SJSA1 (cell line): Measurements from ENCODE around the gene ADK. TPM values are rescaled to one million over a fixed set of nuclear protein-coding genes. Genes with fewer than 3 reads are reported as not detected.

Source experiments
- DNase-seq, 2 experiments: peaks; one replicate each; pipeline ENCODE4 v3.0.0-alpha.2; 2015 to 2020; ENCODE audit warnings: low spot score in 2 of 2, low read depth in 1 of 2
- H3K27ac ChIP-seq: fragments of 250-450 bp; sonication (Bioruptor Pico); 2 replicates; pipeline ENCODE4 v1.5.1; 2020; ENCODE audit warnings: mild to moderate bottlenecking, moderate library complexity
- H3K27me3 ChIP-seq: fragments of 250-450 bp; sonication (Bioruptor Pico); replicated peaks from 2 replicates; pipeline ENCODE4 v1.5.1; 2020; ENCODE audit warnings: mild to moderate bottlenecking, moderate library complexity
- H3K36me3 ChIP-seq: fragments of 250-450 bp; sonication (Bioruptor Pico); 2 replicates; pipeline ENCODE4 v1.5.1; 2020; ENCODE audit warnings: mild to moderate bottlenecking
- H3K4me1 ChIP-seq: fragments of 250-450 bp; sonication (Bioruptor Pico); replicated peaks from 2 replicates; pipeline ENCODE4 v1.6.1; 2021; ENCODE audit warnings: mild to moderate bottlenecking
- H3K4me3 ChIP-seq: fragments of 250-450 bp; sonication (Bioruptor Pico); 2 replicates; pipeline ENCODE4 v1.5.1; 2020; ENCODE audit warnings: mild to moderate bottlenecking
- H3K9me3 ChIP-seq: fragments of 250-450 bp; sonication (Bioruptor Pico); replicated peaks from 2 replicates; pipeline ENCODE4 v1.5.1; 2020; ENCODE audit warnings: mild to moderate bottlenecking
- total RNA-seq: library from RNA; depleted of rRNA; stranded (reverse); fragments of >200 nt; shearing (Covaris generic); gene quantifications from 2 replicates; pipeline ENCODE4 v1.2.3, GENCODE V29; 2014

Gene ADK
- total RNA-seq, 1 experiment from 2014 or later = 63.0 TPM

DNA sequence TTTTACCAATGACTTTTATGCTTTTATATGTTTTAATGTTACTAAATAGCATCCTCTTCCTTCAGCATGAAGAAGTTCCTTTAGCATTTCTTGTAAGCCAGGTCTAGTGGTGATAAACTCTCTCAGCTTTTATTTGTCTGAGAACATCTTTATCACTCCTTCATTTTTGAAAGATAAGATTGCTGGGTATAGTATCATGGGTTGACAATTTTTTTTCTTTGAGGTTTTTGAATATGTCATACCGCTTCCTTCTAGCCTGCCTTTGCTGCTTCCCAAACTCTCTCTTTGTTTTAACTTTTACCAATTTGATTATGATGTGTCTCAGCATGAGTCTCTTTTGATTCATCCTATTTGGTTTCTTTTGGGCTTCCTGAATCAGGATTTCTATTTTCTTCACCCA is 567.2 kb downstream of the ADK start:
- Histone ChIP-seq H3K4me1 (no peaks in the 10 kb centered on the region), H3K9me3 (no peaks in the 10 kb centered on the region), H3K27me3 (no peaks in the 10 kb centered on the region), H3K4me3 (no peak overlapping the region), H3K36me3 (no peaks in the 10 kb centered on the region), H3K27ac (no peak overlapping the region)
- no peak for DNase-seq

- no peaks in the 10 kb centered on the region for H3K9me3 ChIP-seq
- no peaks in the 10 kb centered on the region for H3K36me3 ChIP-seq
- H3K4me1 ChIP-seq = no peaks in the 10 kb centered on the region
- no peak overlapping the region for H3K4me3 ChIP-seq
- 0 out of 2 replicates have a peak, but pooled peaks cover 3% of the 10 kb centered on the region for H3K27me3 ChIP-seq
- no peak for DNase-seq
- no peak overlapping the region for H3K27ac ChIP-seq
These were observed 577.2 kb downstream of the ADK start for GRCh38 chr10:74728225-74728624.

DNA sequence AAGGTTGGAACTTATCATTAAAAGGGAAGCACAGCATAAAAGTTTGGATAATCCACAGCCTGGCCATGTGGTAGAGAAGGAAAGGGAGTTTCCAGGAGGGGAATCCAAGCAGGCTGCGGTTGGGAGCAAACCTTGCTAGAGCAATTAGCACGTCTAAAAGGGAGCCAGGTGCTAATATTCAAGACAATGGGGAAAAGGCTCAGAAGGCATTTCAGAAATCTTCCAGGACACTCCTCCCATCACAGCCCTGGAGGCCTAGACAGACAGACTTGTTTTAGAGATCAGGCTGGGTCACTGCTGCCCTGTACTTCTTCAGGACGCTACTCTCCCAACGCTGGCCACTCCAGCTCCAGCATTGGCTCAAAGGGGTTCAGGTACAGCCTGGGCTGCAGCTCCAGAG is 579.2 kb downstream of the ADK start:
- Histone ChIP-seq H3K9me3 (no peaks in the 10 kb centered on the region), H3K27ac (no peak overlapping the region), H3K36me3 (no peaks in the 10 kb centered on the region), H3K4me3 (no peak overlapping the region), H3K27me3 (0 out of 2 replicates have a peak, but pooled peaks cover 3% of the 10 kb centered on the region), H3K4me1 (no peaks in the 10 kb centered on the region)
- no peak for DNase-seq

DNA sequence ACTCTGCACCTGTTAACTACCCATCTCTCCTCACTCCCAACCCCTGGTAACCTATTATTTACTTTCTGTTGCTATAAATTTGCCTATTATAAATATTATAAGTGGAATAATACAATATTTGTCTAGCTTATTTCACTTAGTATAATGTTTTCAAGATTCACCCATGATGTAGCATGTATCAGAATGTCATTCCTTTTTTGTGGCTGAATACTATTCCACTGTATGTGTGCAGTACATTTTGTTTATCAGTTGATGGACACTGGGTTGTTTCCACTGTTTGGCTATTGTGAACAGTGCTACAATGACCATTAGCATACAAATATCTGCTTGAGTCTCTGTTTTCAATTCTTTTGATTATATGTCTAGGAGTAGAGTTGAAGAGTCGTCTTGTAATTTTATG is 582.6 kb downstream of the ADK start:
- no peaks in the 10 kb centered on the region for H3K9me3 ChIP-seq

DNA sequence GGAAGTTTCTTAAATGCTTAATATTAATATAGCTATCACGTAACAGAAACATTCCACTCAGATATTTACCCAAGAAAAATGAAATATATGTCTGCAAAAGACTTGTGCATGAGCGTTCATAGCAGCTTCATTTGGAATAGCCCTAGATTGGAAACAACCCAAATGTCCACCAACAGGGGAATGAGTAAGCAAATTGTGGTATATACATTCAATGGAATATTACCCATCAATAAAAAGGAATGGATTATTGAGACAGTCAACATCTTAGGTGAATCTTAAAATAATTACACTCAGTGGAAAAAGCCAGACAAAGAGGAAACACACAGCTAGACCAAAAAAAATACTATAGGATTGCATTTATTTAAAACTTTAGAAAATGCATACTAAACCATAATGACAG is 585.0 kb downstream of the ADK start:
- Histone ChIP-seq H3K27me3 (0 out of 2 replicates have a peak, but pooled peaks cover 3% of the 10 kb centered on the region), H3K27ac (no peak overlapping the region), H3K4me1 (no peaks in the 10 kb centered on the region), H3K9me3 (no peaks in the 10 kb centered on the region), H3K36me3 (no peaks in the 10 kb centered on the region), H3K4me3 (no peak overlapping the region)
- DNase-seq = no peak

More for the DNA sequence above, 582.6 kb downstream of the ADK start:
- Histone ChIP-seq H3K36me3 (no peaks in the 10 kb centered on the region), H3K4me1 (no peaks in the 10 kb centered on the region), H3K4me3 (no peak overlapping the region), H3K27me3 (0 out of 2 replicates have a peak, but pooled peaks cover 3% of the 10 kb centered on the region), H3K27ac (no peak overlapping the region)
- DNase-seq = no peak

DNA sequence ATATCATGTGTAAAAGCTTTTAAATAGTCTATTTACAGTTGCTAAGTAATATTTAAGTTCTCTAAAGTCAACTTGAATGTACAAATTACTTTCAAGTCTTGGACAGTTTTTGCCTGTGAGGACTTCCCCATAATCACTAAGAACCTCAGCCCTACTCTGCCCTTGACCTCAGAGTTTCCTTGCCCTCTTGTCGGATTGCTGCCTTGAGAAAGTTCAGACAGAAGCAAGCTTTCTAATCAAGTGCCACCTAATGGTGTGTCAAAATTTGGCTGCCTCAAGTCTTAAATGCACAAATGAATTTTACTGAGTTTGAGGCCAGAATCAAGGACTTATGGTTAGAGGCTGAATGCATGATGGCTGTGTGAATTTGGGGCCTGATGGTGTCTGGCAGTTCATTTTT is 587.0 kb downstream of the ADK start:
- Histone ChIP-seq H3K4me3 (no peak overlapping the region), H3K36me3 (no peaks in the 10 kb centered on the region), H3K9me3 (no peaks in the 10 kb centered on the region), H3K27ac (no peak overlapping the region), H3K4me1 (no peaks in the 10 kb centered on the region), H3K27me3 (no peaks in the 10 kb centered on the region)
- no peak for DNase-seq

DNA sequence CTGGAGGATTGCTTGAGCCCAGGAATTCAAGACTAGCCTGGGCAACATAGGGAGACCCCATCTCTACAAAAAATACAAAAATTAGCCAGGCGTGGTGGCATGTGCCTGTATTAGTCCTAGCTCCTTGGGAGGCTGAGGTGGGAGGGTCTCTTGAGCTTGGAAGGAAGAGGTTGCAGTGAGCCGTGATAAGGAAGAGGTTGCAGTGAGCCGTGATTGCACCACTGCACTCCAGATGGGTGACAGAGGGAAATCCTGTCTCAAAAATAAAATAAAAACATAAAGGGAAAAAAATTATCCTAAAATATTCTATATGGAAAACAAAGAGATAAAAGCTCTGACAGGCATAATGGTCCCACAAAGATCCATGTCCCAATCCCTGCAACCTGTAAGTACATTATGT is 587.5 kb downstream of the ADK start:
- H3K4me1 ChIP-seq = no peaks in the 10 kb centered on the region
- no peak for DNase-seq
- no peak overlapping the region for H3K27ac ChIP-seq
- H3K36me3 ChIP-seq = no peaks in the 10 kb centered on the region
- H3K9me3 ChIP-seq = no peaks in the 10 kb centered on the region
- H3K27me3 ChIP-seq = no peaks in the 10 kb centered on the region
- no peak overlapping the region for H3K4me3 ChIP-seq

DNA sequence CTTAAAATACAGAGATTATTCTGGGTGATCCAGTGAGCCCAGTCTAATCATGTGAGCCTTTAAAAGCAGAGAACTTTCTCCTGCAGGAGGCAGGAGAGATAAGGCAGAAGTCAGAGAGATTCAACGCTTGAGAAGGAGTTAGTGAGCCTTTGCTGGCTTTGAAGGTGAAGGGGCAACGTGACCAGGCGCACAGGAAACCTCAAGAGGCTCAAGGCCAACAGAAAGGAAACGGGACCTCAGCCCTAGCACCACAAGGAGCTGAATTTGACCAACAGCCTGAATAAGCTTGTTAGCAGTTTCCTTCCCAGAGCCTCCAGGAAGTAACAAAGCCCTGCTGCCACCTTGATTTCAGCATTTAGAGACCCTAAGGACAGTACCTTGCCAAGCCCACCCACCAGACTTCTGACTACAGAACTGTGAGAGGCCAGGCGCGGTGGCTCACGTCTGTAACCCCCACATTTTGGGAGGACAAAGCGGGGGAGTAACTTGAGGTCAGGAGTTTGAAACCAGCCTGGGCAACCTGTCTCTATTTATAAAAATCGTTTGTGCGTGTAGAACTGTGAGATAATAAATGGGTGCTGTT is 588.1 kb downstream of the ADK start:
- Histone ChIP-seq H3K27ac (no peak overlapping the region), H3K4me3 (no peak overlapping the region), H3K4me1 (no peaks in the 10 kb centered on the region), H3K36me3 (no peaks in the 10 kb centered on the region), H3K27me3 (no peaks in the 10 kb centered on the region), H3K9me3 (no peaks in the 10 kb centered on the region)
- no peak for DNase-seq

- Histone ChIP-seq H3K27ac (no peak overlapping the region), H3K9me3 (no peaks in the 10 kb centered on the region), H3K27me3 (no peaks in the 10 kb centered on the region), H3K36me3 (no peaks in the 10 kb centered on the region), H3K4me1 (no peaks in the 10 kb centered on the region), H3K4me3 (no peak overlapping the region)
- no peak for DNase-seq
These were observed 592.4 kb downstream of the ADK start for GRCh38 chr10:74743401-74743800.

- H3K4me1 ChIP-seq = no peaks in the 10 kb centered on the region
- H3K4me3 ChIP-seq = no peak overlapping the region
- no peaks in the 10 kb centered on the region for H3K27me3 ChIP-seq
- DNase-seq = no peak
- H3K36me3 ChIP-seq = no peaks in the 10 kb centered on the region
- no peak overlapping the region for H3K27ac ChIP-seq
- no peaks in the 10 kb centered on the region for H3K9me3 ChIP-seq
These were observed 594.4 kb downstream of the ADK start for GRCh38 chr10:74745449-74745848.

DNA sequence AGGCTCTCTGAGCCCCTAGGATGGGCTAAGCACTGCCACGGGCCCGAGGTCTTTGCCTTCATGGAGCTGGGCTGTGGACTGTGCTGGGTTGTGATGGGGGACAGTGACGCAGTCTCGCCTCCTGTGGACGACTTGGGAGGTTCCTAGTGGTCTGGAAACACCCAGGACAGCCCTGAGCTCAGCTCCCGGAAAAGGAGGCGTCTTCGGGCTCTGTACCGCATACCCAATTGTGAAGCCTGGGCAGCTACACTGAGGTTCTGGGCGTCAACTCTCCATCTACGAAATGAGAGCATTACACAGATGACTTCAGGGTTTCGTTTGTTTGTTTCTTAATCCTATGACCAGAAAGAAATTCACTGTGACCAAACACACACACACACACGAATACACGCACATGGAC is 595.8 kb downstream of the ADK start:
- no peak for DNase-seq
- Histone ChIP-seq H3K27me3 (no peaks in the 10 kb centered on the region), H3K9me3 (no peaks in the 10 kb centered on the region), H3K36me3 (no peaks in the 10 kb centered on the region), H3K27ac (no peak overlapping the region), H3K4me3 (no peak overlapping the region), H3K4me1 (no peaks in the 10 kb centered on the region)

DNA sequence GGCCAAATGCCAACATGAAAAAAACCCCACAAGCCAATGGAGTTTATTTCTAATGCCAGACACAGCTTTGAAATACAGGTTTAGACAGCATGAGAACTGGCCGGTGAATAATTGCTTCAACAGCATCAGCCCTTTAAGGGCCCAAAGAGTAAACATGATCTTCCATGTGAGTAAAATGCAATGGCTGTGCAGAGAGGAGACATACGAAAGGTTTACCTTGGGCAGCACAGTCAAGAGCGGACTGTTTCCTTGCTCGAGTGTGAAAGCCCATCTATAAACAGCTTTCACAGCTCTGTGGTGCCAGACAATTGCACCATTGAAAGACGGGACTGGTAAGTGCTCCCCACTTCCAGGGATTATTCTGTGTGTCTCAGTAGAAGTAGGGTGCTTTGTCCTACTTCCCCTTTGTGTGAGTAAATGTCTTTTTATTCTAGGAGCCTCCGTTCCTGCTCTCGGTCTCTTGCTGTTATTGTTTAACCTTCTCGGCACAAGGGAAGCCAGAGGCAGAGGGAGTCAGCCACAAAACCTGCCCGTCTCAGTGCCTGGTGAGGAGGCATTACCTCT is 597.5 kb downstream of the ADK start:
- Histone ChIP-seq H3K27ac (no peak overlapping the region), H3K9me3 (no peaks in the 10 kb centered on the region)

GRCh38 chr10:74750848-74751274 is 599.8 kb downstream of the ADK start:
- Histone ChIP-seq H3K4me3 (no peak overlapping the region), H3K9me3 (no peaks in the 10 kb centered on the region), H3K36me3 (no peaks in the 10 kb centered on the region), H3K27ac (no peak overlapping the region), H3K27me3 (no peaks in the 10 kb centered on the region), H3K4me1 (no peaks in the 10 kb centered on the region)
- DNase-seq = no peak

More for the DNA sequence above, 597.5 kb downstream of the ADK start:
- Histone ChIP-seq H3K36me3 (no peaks in the 10 kb centered on the region), H3K4me3 (no peak overlapping the region), H3K27me3 (no peaks in the 10 kb centered on the region), H3K4me1 (no peaks in the 10 kb centered on the region)
- no peak for DNase-seq

DNA sequence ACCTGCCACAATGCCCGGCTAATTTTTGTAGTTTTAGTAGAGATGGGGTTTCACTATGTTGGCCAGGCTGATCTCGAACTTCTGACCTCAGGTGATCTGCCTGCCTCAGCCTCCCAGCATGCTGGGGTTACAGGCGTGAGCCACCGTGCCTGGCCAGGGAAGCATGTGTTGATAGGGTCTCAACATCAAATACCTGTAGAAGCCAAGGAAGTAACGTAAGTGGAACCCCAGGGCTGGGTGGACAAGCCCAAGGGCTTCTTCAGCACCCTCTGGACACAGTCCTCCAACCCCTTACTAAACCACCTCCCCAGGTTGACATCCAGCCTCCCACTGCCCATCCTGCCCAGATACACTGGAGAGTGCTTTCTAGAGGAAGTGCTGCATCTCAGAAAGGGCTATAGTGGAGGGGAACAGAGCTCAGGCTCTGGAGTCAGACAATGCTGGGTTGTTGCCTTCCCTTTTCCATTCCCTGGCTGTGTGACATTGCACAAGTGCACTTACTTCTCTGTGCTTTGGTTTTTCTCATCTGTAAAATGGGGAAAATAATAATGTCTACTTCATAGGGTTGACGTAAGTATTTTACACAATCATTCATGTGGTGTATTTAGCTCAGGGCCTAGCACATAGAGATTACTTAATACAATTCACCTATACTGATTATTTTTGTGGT is 601.5 kb downstream of the ADK start:
- H3K4me1 ChIP-seq = no peaks in the 10 kb centered on the region
- H3K27me3 ChIP-seq = no peaks in the 10 kb centered on the region
- no peak overlapping the region for H3K4me3 ChIP-seq
- no peak for DNase-seq
- H3K9me3 ChIP-seq = no peaks in the 10 kb centered on the region
- H3K36me3 ChIP-seq = no peaks in the 10 kb centered on the region
- H3K27ac ChIP-seq = no peak overlapping the region
